Fibroblast of villous mesenchyme (primary cell): Measurements from ENCODE around the gene NAV3. TPM values are rescaled to one million over a fixed set of nuclear protein-coding genes. Genes with fewer than 3 reads are reported as not detected.

Experiments used
- DNase-seq: peaks from one replicate; pipeline ENCODE4 v3.0.0-alpha.2; 2010; ENCODE audit warnings: low read depth
- H3K4me3 ChIP-seq: 2 replicates; pipeline ENCODE4 v1.5.1; 2011; ENCODE audit warnings: low read depth, mild to moderate bottlenecking, low read length
- CTCF ChIP-seq: IDR thresholded peaks from 2 replicates; pipeline ENCODE4 v1.5.1; 2012; ENCODE audit warnings: low read depth, mild to moderate bottlenecking, low read length; ENCODE audit not compliant: insufficient read depth
- total RNA-seq: library from RNA; depleted of rRNA; stranded (reverse); fragments of >200 nt; gene quantifications from 2 replicates; pipeline ENCODE4 v1.2.3, GENCODE V29; 2012

The NAV3 gene
- total RNA-seq, 1 donor, result 206 TPM

GRCh38 chr12:77963576-77964178 lies 133.0 kb downstream of the NAV3 start:
- TF ChIP-seq CTCF, result no peak
- H3K4me3 ChIP-seq, result no peak overlapping the region
- DNase-seq, result no peak

GRCh38 chr12:77965790-77966189 lies 135.1 kb downstream of the NAV3 start:
- H3K4me3 ChIP-seq, result peak overlapping the region; percentile 17

GRCh38 chr12:77968021-77968420 lies 137.3 kb downstream of the NAV3 start:
- H3K4me3 ChIP-seq, result no peak overlapping the region
- no peak for TF ChIP-seq CTCF
- no peak for DNase-seq

More at GRCh38 chr12:77965790-77966189, 135.1 kb downstream of the NAV3 start:
- peak; percentile 57 for DNase-seq
- TF ChIP-seq CTCF, result no peak

- DNase-seq, result no peak
- no peak for TF ChIP-seq CTCF
Measured at GRCh38 chr12:77968571-77968970, 137.9 kb downstream of the NAV3 start.

GRCh38 chr12:77973579-77973978 lies 142.9 kb downstream of the NAV3 start:
- H3K4me3 ChIP-seq, result peak overlapping the region; percentile 15

More at GRCh38 chr12:77968571-77968970, 137.9 kb downstream of the NAV3 start:
- H3K4me3 ChIP-seq, result no peak overlapping the region

GRCh38 chr12:77974645-77975044 lies 144.0 kb downstream of the NAV3 start:
- no peak for DNase-seq
- H3K4me3 ChIP-seq, result no peak overlapping the region
- no peak for TF ChIP-seq CTCF

More at GRCh38 chr12:77973579-77973978, 142.9 kb downstream of the NAV3 start:
- TF ChIP-seq CTCF, result no peak
- peak; percentile 33 for DNase-seq
